ENCODE measurements around the gene DHDDS. TPM values are rescaled to one million over a fixed set of nuclear protein-coding genes. Genes with fewer than 3 reads are reported as not detected.
A peak's percentile ranks its signal among the peaks of the same experiment; 100 is the strongest.
"Not testable (repeated sequence)": the region's sequence is repeated elsewhere in the genome, so short reads cannot be mapped to it uniquely, and the experiment has no call there.

Gene DHDDS
- total RNA-seq, 1 experiment from 2014 or later: 52.2 TPM

DNA sequence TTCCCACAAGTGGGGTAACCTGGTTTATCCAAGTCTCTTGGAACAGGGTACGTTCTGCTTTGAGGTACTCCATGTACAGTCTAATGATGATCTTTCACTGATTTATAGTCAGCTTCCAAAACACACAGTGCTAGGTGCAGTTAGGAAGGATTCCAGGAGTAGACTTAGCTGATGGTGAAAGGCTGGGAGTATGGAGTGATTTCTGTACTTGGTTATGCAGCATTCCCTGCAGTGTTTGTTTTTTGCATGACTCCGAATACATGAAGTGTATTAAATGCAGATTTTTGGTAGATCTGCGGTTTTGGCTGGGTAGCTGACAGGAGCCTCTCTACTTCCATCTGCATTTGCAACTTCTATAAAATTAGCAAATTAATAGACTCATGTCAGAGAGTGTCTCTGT, 43.9 kb downstream of the DHDDS start:
- DNase-seq (ENCODE audit: low read depth): no peak

DNA sequence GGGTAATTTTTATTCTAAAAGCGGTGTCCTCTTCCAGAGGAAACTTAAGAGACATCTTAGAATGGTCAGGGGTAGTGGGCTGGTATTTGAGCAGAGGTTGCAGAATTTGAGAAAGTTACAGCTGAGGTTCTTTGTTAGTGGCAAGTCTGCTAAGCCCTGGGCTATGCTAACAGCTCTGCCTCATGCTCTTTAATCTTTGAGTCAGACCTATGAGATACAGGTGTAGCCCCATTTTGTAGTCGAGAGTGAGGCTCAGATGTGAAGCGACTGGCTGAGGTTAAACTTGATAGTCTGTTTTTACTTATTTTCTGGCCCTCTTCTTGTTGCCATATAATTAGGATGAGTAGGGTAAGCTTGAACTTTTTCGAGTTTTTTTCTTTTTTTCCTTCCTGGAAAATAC, 44.8 kb downstream of the DHDDS start:
- no peak for DNase-seq (ENCODE audit: low read depth)

DNA sequence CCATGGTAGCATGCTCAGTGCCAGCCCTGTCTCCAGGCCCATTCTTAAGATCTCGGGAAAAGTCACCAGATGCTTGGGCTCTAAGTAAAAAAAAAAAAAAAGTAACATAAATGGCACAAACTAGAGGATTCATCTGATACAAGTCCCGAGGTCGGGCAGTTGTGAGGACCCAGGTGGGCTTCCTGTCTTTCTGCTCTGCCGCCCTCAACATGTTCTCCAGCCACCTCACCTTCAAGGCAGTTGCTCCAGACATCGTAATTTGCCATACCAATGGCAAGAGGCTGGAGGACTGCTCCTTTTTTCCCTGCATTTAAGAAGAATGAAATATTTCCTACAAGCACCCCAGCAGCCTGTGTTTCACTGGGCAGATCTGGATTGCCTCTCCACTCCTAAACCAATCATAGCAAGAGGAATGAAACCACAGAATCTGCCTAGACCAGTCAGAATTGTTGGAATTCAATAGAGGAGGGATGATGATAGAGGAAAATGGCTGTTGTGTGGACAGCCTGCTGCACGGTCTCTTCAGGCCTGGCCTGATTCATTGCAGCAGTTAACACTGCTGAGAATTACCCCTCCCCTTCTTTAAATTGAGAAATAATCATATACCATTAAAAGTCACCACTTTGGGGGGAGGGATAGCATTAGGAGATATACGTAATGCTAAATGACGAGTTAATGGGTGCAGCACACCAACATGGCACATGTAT, 45.5 kb downstream of the DHDDS start:
- DNase-seq (ENCODE audit: low read depth): peak; percentile 36

GRCh38 chr1:26478159-26478558, 46.0 kb downstream of the DHDDS start:
- no peak for DNase-seq (ENCODE audit: low read depth)

DNA sequence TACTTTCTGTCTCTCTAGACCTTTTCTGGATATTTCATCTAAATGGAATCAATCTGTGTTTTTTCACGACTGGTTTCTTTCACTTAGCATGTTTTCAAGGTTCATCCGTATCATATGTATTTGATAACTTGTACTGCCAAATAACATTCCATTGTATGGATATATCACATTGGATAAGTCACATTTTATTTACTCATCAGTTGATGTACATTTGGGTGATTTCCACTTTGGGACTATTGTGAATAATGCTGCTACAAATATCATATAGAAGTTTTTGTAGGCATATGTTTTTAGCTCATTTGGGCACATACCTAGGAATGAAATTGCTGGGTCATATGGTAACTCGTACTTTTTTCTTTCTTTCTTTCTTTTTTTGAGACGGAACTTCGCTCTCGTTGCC, 46.9 kb downstream of the DHDDS start:
- no peak for DNase-seq (ENCODE audit: low read depth)

DNA sequence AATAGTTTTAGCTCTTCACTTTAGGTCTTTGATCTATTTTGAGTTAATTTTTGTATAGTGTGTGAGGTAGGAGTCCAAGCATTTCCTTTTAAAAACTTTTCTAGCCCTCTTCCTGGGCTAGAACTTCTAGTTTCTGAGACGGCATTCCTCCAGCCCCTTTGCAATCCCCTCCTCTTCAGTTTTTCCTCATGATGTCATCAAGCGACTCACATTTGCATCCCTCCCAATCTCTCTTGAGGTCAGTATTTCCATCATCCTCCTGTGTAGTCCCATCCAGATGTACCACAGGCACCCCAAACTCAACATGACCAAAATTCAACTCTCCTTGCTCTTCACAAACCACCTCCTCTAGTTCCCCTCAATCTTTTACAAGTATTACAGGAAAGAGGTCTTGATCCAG, 50.8 kb downstream of the DHDDS start:
- DNase-seq (ENCODE audit: low read depth): no peak

GRCh38 chr1:26483980-26484379, 51.9 kb downstream of the DHDDS start:
- DNase-seq (ENCODE audit: low read depth): no peak

GRCh38 chr1:26490155-26490554, 58.0 kb downstream of the DHDDS start:
- no peak for DNase-seq (ENCODE audit: low read depth)

DNA sequence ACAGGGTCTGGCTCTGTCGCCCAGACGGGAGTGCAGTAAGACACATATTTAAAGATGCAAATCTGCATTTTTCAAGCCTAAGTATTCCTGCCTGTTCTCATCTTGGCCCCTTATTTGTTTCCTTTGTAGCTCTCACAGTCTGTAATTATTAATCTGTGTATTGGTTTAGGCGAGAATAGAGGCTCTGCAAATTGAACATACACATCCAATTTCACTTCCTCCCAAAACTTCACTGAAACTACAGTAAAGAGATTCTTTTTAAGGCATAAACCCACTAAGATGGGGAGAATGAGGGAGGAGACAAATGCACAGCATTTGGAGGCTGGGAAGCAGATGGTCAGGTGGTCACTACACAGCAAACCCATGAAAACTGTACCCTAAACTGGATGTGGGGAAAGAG, 61.1 kb downstream of the DHDDS start:
- DNase-seq (ENCODE audit: low read depth): no peak

DNA sequence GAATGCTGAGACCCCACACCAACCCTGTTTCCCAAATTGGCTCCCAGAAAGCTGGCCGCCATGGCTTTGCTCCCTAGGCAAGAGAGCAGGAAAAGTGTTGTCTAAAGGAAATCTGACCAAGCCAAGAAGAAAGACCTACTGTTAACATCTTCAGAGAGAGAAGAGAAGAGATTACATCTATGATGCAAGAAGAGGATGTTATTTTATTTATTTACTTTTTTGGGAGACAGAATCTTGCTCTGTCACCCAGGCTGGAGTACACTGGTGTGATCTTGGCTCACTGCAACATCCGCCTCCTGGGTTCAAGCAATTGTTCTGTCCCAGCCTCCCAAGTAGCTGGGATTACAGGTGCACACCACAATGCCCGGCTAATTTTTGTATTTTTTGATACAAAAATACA, 61.8 kb downstream of the DHDDS start:
- DNase-seq (ENCODE audit: low read depth): no peak

- no peak for DNase-seq (ENCODE audit: low read depth)
Measured at GRCh38 chr1:26496861-26497260, 64.7 kb downstream of the DHDDS start.

DNA sequence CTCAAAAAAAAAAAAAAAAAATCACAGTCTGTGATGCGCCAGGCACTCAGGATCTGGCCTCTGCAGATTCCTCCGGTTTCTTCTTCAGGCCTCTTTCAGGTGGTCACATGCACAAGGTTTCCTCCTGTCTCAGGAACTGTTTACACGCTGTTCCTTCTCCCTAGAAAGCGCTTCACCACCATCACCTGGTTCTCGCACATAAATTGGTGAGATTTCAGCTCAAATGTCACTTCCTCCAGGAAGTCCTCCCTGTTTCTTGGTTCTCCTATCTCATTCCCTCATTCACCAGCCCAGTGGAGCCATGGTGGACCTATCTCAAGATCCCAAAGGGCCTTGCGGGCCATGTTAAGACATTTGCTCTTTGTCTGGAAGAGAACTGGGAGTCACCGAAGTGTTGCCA, 66.8 kb downstream of the DHDDS start:
- DNase-seq (ENCODE audit: low read depth): no peak

DNA sequence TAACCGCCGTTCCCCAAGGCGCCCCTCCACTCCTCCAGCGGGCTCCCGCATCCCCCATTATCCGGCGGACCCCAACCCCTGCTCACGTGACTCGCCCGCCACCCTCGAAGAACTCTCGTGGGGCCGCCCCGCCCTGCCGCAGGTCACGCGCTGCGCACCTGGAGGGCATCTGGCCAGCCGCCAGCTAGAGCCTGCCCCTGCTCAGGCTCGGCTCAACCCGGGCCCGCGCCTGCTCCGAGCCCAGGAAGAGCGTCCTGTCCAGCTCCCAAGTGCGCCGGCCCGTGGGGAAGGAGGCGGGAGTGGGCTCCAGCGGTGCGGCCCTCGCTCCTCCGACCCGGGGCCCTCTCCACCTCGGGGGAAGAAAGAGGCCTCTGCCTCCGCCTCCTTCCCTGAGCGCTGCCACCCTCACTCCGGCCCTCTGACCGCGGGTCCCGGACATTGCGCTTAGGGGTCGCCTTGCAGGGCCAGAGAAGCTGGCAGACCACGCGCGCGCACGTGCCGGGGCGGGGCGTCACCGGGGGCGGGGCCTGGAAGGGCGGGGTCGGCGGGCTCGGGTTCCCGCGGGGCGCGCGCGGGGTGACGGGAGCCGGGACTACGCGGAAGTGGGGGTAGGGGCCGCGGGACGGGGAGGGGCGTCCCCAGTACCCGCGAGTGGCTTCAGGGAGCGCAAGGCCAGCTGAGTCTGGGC, 68.5 kb downstream of the DHDDS start:
- DNase-seq (ENCODE audit: low read depth): no peak

DNA sequence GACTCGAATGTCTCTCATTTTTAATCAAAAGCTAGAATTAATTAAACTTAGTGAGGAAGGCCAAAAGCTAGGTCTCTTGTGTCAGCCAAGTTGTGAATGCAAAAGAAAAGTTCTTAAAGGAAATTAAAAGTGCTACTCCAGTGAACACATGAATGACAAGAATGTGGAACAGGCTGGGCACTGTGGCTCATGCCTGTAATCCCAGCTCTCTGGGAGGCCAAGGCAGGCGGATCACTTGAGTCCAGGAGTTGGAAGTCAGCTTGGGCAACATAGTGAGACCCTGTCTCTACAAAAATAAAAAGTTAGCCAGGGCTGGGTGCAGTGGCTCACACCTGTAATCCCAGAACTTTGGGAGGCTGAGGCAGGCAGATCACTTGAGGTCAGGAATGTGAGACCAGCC, 78.6 kb downstream of the DHDDS start:
- DNase-seq (ENCODE audit: low read depth): not testable (repeated sequence)

DNA sequence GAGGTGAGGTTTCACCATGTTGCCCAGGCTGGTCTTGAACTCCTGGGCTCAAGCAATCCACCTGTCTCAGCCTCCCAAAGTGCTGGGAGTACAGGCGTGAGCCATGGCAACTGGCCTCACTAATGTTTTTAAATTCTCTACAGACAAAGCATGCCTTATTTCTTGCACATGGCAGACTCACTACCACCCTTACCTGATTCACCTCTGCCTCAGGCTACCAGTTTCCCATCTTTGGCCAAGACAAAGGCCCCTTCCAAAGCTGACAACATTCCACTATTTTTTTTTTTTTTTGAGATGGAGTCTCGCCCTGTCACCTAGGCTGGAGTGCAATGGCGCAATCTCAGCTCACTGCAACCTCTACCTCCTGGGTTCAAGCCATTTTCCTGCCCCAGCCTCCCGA, 83.7 kb downstream of the DHDDS start:
- not testable (repeated sequence) for DNase-seq (ENCODE audit: low read depth)

GRCh38 chr1:26516987-26517765, 85.1 kb downstream of the DHDDS start:
- DNase-seq (ENCODE audit: low read depth): no peak

DNA sequence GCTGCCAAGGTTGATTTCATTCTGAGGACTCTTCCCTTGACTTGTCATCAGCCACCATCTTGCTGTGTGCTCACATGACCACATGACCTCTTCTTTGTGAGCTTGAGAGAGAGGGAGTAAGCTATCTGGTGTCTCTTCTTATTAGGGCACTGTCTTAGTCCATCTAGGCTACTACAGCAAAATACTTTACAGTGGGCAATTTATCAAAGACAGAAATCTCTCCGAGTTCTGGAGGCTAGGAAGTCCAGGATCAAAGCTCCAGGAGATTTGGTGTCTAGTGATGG, 85.6 kb downstream of the DHDDS start:
- DNase-seq (ENCODE audit: low read depth): no peak

DNA sequence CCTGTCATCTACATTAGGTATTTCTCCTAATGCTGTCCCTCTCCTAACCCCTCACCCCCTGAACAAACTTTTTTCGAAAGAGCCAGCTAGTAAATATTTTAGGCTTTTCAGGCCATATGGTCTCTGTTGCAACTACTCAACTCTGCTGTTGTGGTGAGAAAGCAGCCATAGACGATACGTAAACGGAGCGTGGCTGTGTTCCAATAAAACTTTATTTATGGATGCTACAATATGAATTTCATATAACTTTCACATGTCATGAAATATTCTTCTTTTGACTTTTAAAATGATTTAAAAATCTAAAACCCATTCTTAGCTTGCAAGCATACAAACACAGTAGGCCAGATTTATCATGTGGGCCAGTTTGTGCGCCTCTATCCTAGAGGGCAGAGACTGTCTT, 86.2 kb downstream of the DHDDS start:
- DNase-seq (ENCODE audit: low read depth): no peak

GRCh38 chr1:26520339-26520738, 88.2 kb downstream of the DHDDS start:
- DNase-seq (ENCODE audit: low read depth): no peak

All from LHCN-M2 (cell line).